GM23248 (cell line): Measurements from ENCODE around the gene RARA. TPM values are rescaled to one million over a fixed set of nuclear protein-coding genes. Genes with fewer than 3 reads are reported as not detected.

ENCODE experiments used
- DNase-seq: peaks from one replicate; pipeline ENCODE4 v3.0.0-alpha.2; 2015
- H2AFZ ChIP-seq: fragments of 200-600 bp; sonication (generic); 2 replicates; pipeline ENCODE4 v1.6.1; 2016; ENCODE audit warnings: antibody characterized with exemption
- H3F3A ChIP-seq: fragments of 200-600 bp; sonication (generic); 2 replicates; pipeline ENCODE4 v1.6.1; 2016; ENCODE audit warnings: mild to moderate bottlenecking, antibody characterized with exemption, mixed run types; ENCODE audit not compliant: insufficient read depth
- H3K27ac ChIP-seq: fragments of 200-600 bp; sonication (generic); 2 replicates; pipeline ENCODE4 v1.5.1; 2016; ENCODE audit warnings: mild to moderate bottlenecking
- H3K27me3 ChIP-seq: fragments of 200-600 bp; sonication (generic); replicated peaks from 2 replicates; pipeline ENCODE4 v1.6.1; 2016; ENCODE audit warnings: mild to moderate bottlenecking; ENCODE audit not compliant: insufficient read depth
- H3K36me3 ChIP-seq: fragments of 200-600 bp; sonication (generic); 2 replicates; pipeline ENCODE4 v1.6.1; 2016; ENCODE audit warnings: low read depth, mild to moderate bottlenecking
- H3K4me1 ChIP-seq: fragments of 200-600 bp; sonication (generic); 2 replicates; pipeline ENCODE4 v1.6.1; 2016; ENCODE audit warnings: mild to moderate bottlenecking; ENCODE audit not compliant: insufficient read depth
- H3K4me2 ChIP-seq: fragments of 200-600 bp; sonication (generic); one replicate; pipeline ENCODE4 v1.6.1; 2016; ENCODE audit warnings: mild to moderate bottlenecking; ENCODE audit not compliant: unreplicated experiment
- H3K4me3 ChIP-seq: fragments of 200-600 bp; sonication (generic); 2 replicates; pipeline ENCODE4 v1.5.1; 2016; ENCODE audit warnings: mild to moderate bottlenecking
- H3K79me2 ChIP-seq: fragments of 200-600 bp; sonication (generic); 2 replicates; pipeline ENCODE4 v1.6.1; 2016; ENCODE audit warnings: mild to moderate bottlenecking; ENCODE audit not compliant: insufficient read depth
- H3K9ac ChIP-seq: fragments of 200-600 bp; sonication (generic); 2 replicates; pipeline ENCODE4 v1.6.1; 2016; ENCODE audit warnings: mild to moderate bottlenecking
- H3K9me2 ChIP-seq: fragments of 200-600 bp; sonication (generic); 2 replicates; pipeline ENCODE4 v1.6.1; 2016; ENCODE audit warnings: mixed run types, mild to moderate bottlenecking, moderate library complexity; ENCODE audit not compliant: insufficient read depth
- H3K9me3 ChIP-seq: fragments of 200-600 bp; sonication (generic); one replicate; pipeline ENCODE4 v1.6.1; 2017; ENCODE audit warnings: low read depth
- H4K20me1 ChIP-seq: fragments of 200-600 bp; sonication (generic); 2 replicates; pipeline ENCODE4 v1.6.0; 2016; ENCODE audit not compliant: insufficient read depth
- EZH2 ChIP-seq: fragments of 200-600 bp; sonication (generic); IDR thresholded peaks from 2 replicates; pipeline ENCODE4 v1.6.1; 2018; ENCODE audit warnings: antibody characterized with exemption, mild to moderate bottlenecking; ENCODE audit not compliant: insufficient read depth, poor library complexity, severe bottlenecking
- EZH2phosphoT487 ChIP-seq: fragments of 200-600 bp; sonication (generic); IDR thresholded peaks from 2 replicates; pipeline ENCODE4 v1.6.1; 2018; ENCODE audit warnings: antibody characterized with exemption, moderate library complexity, mild to moderate bottlenecking, low read depth; ENCODE audit not compliant: insufficient read depth
- WGBS, 2 experiments: methylation state at CpG; one replicate each; pipeline ENCODE4 v1.1.6; 2015 to 2017; ENCODE audit warnings: low lambda C conversion rate in 2 of 2, low coverage in 1 of 2; ENCODE audit errors: missing lambda C conversion rate in 2 of 2; 5-methylcytosine and 5-hydroxymethylcytosine counted together
- in situ Hi-C: fragments of 300-500 bp; cut with MboI; formaldehyde crosslinking; loops from 2 replicates; pipeline ENCODE4 v1.15.0; 2020
- polyA plus RNA-seq: library from polyadenylated mRNA; unstranded; fragments of >200 nt; fragmentation: Nextera tagmentation; extraction: Ambion mirVana; gene quantifications from 2 replicates; pipeline ENCODE4 v1.2.1, GENCODE V29; 2016
- total RNA-seq: library from RNA; depleted of rRNA; stranded (reverse); fragments of >200 nt; shearing (Covaris generic); gene quantifications from 2 replicates; pipeline ENCODE4 v1.2.3, GENCODE V29; 2014

RARA gene
- total and polyA plus RNA-seq, 2 experiments from 2014 or later = 23.7 to 38.9 TPM

GRCh38 chr17:40352779-40353394 lies 43.9 kb downstream of the RARA start:
- H3K9me3 ChIP-seq = no peaks in the 10 kb centered on the region
- DNase-seq = no peak
- H3K4me1 ChIP-seq = peaks cover 15% of the 10 kb centered on the region; the same call in 1 of the 2 replicates
- H3K36me3 ChIP-seq = peaks cover 8% of the 10 kb centered on the region; the same call in 1 of the 2 replicates
- H3K27ac ChIP-seq = no peak overlapping the region
- peaks cover 34% of the 10 kb centered on the region for H3K79me2 ChIP-seq
- 79 to 83% methylated on average over 9 of the region's 9 CpGs for WGBS, 2 experiments
- no peak overlapping the region for H3K4me3 ChIP-seq
- H3K9ac ChIP-seq = no peak overlapping the region
- TF ChIP-seq EZH2 (no peak), EZH2phosphoT487 (no peak)
- no peaks in the 10 kb centered on the region for H4K20me1 ChIP-seq
- H2AFZ ChIP-seq = no peak overlapping the region
- H3F3A ChIP-seq = peaks cover 15% of the 10 kb centered on the region
- in situ Hi-C loops = loop anchor here (10.0 to 25.0 kb wide), 2 partner anchors 48 to 434 kb away; partner anchors contain the start of genes KRT27, KRT28 and RARA
- H3K9me2 ChIP-seq = no peaks in the 10 kb centered on the region
- no peak overlapping the region for H3K4me2 ChIP-seq
- no peaks in the 10 kb centered on the region for H3K27me3 ChIP-seq

GRCh38 chr17:40354221-40355122 lies 45.5 kb downstream of the RARA start:
- H3K27me3 ChIP-seq = no peaks in the 10 kb centered on the region
- H3K4me3 ChIP-seq = no peak overlapping the region
- no peak overlapping the region for H3K9ac ChIP-seq
- TF ChIP-seq EZH2 (no peak), EZH2phosphoT487 (no peak)
- H3K4me1 ChIP-seq = peaks cover 6% of the 10 kb centered on the region; the same call in 1 of the 2 replicates
- no peaks in the 10 kb centered on the region for H4K20me1 ChIP-seq
- H3K9me3 ChIP-seq = no peaks in the 10 kb centered on the region
- no peak overlapping the region for H2AFZ ChIP-seq
- H3K9me2 ChIP-seq = no peaks in the 10 kb centered on the region
- H3K36me3 ChIP-seq = peaks cover 8% of the 10 kb centered on the region; the same call in 1 of the 2 replicates
- H3K4me2 ChIP-seq = no peak overlapping the region
- in situ Hi-C loops = loop anchor here (10.0 to 25.0 kb wide), 2 partner anchors 50 to 433 kb away; partner anchors contain the start of genes KRT27, KRT28 and RARA
- peaks cover 18% of the 10 kb centered on the region for H3K79me2 ChIP-seq
- WGBS, 2 experiments = 81% methylated on average over 27 to 29 of the region's 30 CpGs
- peaks cover 20% of the 10 kb centered on the region for H3F3A ChIP-seq
- DNase-seq = no peak
- no peak overlapping the region for H3K27ac ChIP-seq

- Histone ChIP-seq H3K27ac (no peak overlapping the region), H3K36me3 (peaks cover 8% of the 10 kb centered on the region; the same call in 1 of the 2 replicates), H2AFZ (no peak overlapping the region), H3K9ac (no peak overlapping the region), H4K20me1 (no peaks in the 10 kb centered on the region), H3F3A (peaks cover 20% of the 10 kb centered on the region), H3K9me3 (no peaks in the 10 kb centered on the region), H3K79me2 (peaks cover 11% of the 10 kb centered on the region), H3K4me3 (no peak overlapping the region), H3K4me2 (no peak overlapping the region), H3K4me1 (peaks cover under 1% of the 10 kb centered on the region; the same call in 1 of the 2 replicates), H3K27me3 (no peaks in the 10 kb centered on the region), H3K9me2 (no peaks in the 10 kb centered on the region)
- DNase-seq = peak; percentile 59
- TF ChIP-seq EZH2 (no peak), EZH2phosphoT487 (no peak)
- 65 to 74% methylated on average over 24 to 29 of the region's 29 CpGs for WGBS, 2 experiments
- in situ Hi-C loops = loop anchor here (10.0 to 25.0 kb wide), 2 partner anchors 50 to 432 kb away; partner anchors contain the start of genes KRT27, KRT28 and RARA
Measured at GRCh38 chr17:40355123-40355803, 46.3 kb downstream of the RARA start.
